ENCODE measurements around the gene PPP1R14C.

PPP1R14C gene

DNA sequence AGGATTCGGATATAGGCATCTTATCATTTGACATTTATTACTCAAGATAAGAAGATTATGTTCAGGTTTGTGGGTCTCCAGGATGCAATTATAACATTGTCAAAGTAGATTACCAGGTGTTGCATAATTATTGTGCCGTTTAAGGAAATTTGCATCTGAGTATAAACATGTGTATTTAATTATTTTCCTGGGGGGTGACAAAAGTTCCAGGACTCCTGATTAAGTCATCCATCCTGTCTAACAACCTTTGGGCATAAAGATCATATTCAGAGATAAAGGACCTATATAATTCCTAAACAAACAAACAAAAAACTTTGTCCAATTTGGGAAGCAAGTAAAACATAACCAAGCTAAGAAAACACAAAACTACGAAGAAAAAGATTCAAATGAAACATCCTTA is 3.3 kb upstream of the PPP1R14C start:
- no peak for DNase-seq

DNA sequence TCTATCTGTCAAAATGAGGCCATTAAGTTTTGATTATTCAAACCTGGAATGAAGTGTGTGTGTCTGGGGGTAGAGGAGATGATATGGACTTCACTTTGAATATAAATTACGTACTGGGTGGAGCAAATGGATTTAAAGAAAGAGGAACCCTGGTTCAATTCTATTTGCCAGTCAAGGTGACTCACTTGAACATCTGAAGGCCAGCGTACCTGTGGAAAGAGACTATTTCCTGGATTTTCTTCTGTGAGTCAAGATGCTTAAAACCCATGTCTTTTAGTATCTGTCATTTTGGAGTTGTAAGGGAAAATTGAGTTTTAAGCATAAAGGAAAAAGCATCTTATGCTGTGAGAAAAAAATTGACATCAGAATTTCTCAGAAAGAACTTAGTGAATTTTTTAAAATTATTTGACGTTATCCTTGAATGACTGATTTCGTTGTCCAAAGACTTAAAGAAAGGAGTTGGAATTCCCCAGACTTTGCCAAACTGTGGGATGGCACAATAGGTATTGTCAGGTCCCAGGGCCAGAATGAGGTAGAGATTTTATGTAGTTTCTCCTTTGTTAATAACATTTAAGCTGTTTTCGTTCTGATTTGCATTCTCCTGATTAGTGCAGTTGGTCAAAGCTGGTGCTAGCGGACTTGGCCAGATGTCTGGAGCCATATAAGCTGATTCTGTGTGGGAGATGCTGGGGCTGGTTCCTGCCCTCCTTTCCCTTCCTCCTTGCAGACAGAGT is 2.4 kb upstream of the PPP1R14C start:
- DNase-seq: no peak

DNA sequence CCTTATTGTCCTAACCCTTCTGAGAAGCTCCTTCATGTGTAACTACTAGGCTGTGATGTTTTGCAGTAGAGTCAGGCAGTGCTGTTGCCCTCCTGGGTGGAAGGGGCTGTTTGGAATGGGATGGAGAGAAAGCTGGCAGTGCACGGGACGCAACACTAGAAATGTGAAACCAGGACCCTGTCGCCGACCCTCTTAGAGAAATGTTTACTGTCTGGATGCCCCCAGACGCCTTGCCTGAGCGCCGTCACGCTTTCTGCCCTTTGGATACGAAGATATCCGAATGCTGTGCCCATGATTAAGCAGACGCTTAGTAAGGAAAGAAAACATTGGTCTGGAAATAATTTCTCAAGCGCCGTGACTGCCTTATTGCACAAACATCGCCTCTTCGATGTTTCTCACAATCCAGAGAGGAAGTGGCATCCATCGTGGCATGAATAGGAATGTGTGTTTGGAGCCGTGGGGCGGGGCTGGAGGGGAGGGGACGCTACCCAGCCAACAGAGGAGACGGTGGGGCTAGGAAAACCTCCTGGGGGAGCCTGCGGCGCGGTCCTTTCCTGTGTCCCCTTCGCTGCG is 661 bp upstream of the PPP1R14C start:
- no peak for DNase-seq

DNA sequence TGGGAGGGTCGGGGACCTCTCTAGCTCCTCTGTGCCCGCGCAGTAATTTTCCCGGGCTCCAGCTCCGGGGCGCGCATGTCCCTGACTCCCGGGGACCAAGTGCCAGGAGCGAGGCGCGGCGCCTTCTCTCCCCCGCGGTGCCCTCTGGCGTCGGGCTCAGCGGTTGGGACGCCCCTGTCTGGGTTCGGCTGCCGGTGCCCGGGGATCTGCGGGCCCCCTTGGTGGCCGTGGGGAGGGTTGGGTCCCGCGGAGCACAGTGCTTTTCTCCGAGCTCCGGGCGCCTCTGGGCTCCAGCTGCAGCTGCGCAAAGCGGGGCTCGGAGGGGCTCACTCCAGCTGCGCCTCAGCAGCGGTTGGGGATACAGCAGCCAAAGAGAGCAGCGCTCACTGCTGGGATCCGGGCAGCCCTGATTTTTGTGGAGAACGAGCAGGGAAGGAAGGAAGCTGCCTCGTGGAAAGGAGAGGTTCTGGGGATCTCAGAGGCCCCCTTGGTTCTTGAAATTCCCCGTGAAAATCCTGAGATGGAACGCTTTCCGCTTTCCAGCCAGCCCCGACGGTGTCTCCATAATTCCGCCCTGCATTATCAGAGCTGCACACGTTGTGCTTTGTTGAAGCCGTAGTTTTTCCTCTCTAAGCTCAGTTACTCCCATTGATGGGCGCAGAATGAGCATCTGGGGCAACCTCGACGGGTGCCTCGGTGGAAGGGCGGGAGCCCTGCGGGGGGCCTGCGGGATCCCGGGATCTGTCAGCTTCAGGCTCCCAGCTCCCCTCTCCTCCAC is 861 bp downstream of the PPP1R14C start:
- DNase-seq: no peak

DNA sequence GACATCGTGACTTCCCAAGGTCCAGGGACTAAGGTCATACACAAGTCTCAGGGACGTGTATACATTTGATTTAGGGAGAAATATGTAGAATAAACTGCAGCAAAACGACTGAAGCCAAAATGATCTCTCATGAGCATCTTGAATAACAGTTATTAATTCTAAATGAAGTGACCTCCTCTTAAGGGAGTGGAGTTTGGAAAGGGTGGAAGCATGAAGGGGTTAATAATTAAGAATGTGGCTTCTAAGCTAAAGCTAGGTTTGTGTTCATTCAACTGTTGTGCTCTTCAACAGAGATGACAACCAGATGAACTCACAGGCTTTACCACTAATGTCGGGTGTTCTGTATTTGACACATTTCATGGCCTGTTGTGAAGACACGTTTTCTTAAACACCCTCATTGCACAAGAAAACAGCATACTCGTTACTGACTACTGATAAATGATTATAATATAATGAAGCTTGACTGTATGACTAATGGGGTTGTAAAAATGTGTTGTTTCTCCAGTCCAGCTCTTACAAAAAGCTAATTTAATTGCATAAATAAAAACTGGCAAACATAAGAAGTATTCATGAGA is 1.5 kb downstream of the PPP1R14C start:
- DNase-seq: no peak

DNA sequence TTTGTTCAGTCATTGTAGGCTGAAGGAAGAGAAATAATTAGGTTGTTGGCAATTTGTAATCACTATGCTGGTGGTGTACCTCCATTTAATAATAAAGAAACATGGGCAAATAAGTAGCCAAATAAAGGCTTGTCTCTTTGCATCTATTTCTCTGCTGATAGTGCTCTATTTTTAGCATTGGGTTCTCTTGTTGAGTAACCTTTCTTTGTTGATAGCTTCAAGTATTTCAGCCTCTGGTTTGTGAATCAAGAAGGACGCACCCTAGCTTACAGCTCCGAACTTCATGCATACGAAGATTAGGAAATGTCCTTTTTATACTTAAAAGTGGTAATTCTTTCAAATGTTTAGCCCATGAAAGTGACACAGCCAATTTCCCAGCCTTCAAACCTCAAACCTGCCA is 2.6 kb downstream of the PPP1R14C start:
- DNase-seq: no peak

DNA sequence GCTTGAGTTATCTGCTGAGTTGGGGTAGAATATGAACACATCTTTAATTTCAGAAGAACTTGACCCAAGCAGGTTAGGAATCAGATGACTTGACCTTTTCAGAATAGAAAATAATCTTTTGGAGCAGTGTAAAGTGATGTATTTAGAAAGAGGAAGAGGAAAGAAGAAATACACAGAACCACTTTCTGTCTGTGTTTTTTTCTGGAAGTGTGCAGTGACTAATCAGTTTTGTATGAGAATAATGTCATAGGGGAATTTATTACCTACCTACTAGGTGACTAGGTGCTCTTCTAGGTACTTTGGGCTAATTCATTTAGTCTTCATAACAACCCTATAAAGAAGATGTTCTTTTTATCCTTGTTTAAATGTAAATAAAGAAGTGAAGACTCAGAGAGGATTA is 3.0 kb downstream of the PPP1R14C start:
- DNase-seq: no peak

DNA sequence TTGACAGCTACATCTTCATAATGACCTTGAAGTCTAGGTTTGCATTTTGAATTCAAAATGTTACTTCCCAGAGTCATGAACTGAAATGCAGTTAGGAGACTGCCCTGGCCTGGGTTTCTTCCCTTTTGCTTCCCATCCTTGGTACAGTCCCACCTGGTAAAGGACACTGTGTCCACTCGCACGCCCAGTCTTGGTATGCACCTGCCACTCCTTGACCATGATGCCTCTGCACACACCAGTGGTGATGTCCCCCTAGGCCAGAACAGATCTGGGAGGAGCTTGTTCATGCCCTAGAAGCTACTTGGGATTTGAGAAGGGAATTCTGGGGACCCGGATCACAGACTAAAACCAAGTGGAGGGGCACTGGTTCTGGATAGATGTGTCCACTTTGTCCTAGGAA is 3.6 kb downstream of the PPP1R14C start:
- no peak for DNase-seq

DNA sequence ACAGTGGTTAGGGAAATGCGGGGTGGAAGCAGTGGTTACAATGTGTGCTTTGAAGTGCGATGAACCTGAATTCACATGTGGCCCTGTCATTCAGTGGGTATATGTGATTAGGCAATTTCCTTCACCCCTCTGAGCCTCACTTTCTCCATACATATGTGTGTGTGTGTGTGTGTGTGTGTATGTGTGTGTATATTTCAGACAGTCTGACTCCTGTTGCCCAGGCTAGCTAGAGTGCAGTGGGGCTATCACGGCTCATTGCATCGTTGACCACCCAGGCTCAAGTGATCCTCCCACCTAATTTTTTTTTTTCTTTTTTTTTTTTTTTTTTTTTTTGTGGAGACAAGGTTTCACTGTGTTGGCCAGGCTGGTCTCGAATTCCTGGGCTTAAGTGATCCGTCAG is 6.3 kb downstream of the PPP1R14C start:
- no peak for DNase-seq

DNA sequence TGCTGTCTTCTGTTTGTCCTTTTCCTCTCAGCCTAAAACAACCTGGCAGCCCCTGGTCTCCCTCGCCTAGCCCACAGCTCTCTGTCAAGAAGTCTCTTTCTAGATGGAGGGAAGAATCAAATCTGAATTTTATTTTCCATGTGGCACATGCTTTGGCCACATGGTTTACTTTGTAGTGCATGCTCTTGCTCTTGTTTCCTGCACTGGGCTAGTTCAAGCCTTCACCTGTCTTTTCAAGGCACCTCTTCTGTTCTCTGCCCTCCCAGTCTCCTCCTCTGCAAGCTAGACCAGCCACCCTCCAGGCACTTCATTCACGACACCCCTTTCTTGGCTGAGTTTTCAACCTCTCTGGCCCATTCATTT is 7.6 kb downstream of the PPP1R14C start:
- no peak for DNase-seq

DNA sequence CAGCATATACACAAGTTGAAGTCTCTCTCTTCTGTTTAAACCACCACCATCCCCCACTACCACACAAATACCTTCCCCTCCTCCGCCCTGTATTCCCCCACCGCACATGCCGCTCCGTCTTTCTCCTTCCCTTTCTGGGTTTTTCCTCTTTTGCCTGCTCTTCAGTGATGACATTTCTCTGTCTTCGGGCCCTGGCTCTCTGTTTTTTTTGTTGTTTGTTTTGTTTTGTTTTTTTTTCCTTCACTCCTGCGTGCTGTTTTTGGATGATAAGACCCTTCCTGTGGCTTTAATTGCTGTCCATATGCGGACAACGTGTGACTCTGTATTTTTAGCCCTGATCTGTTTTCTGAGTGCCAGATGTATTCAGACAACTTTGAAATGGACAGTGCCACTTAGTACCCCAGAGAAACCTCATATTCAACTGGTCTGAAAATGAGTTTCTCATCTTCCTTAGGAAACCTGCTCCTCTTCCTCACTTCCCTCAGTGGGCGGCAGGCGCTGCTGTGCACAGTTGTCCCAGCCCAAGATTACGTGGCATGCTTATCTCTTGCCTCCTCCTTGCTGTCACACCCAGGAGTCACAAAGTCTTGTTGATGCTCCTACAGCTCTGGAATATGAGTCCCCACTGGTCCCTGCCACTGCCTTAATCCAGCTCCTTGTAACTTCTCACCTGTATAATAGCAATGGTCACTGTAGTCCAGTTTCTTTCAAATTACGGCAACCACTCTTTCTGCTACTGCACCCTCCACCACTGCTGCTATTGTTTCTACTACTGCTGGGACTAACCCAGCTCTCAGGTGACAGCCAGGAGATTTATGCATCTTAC is 8.2 kb downstream of the PPP1R14C start:
- no peak for DNase-seq

DNA sequence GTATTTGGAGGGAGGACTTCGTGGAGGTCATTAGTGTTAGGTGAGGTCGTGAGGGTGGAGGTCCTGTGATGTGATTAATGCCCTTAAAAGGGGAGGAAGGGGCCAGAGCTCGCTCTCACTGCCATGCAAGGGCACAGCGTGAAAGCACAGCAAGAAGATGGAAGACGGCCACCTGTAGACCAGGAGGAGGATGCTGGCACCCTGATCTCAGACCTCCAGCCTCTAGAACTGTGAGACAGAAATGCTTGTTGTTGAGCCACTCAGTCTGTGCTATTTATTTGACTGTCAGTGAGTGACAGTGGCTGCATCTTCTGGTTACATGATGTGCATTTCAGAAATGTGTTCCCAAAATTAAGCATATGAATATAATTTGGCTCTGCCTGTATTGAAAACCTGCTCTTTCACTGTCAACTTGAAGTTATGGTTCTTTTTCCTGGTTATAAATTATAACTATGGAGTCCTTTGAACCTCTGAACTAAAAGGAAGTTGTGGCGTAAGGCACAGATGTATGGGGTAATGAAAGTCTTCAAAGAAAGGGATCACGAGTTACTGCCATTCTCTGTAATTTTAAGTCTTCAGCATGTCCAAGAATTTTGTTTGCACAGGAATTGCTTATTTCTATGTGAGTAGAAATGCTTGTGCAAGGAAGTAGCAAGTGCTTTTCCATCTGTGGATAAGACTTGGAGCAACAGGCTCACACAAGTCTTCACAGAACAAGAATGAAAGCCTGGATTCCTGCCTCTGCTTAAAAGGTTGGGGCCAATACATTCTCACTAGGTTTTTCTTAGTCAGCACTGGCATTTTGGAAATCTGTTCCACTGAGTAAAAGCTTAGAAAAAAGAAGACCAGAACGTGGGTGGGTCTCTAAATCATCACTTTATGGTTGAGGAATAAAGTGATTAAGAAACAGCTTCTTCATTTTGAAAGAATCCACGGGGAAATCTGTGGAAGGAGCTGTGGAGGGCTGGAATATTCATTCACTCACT is 10.3 kb downstream of the PPP1R14C start:
- no peak for DNase-seq

DNA sequence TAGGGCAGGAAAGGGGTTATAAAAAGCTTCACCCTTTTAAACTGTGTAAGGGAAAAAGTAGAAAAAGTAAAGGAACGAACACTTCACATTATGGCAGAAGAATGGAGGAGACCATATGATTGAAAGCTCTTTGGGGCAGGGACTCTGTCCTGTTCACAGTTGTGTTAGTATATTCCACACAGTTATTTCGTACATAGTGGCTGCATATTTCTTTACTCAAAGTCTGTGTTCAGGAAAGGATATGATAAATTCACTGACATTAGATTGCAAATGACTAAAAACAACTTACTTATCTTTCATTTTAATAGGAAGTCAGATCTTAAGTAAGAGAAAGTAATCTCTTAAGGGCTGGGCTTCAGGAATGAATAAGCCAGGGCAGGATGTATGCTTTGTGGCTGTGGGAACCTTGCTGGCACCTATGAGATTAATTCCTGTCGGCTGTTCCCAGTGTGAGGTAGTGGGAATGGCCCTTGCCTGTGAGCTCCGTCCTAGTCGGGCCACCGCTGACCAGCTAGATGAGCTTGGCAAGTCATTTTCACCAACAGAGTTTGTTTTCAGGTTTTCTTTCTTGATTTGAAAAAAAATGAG is 11.2 kb downstream of the PPP1R14C start:
- DNase-seq: no peak

DNA sequence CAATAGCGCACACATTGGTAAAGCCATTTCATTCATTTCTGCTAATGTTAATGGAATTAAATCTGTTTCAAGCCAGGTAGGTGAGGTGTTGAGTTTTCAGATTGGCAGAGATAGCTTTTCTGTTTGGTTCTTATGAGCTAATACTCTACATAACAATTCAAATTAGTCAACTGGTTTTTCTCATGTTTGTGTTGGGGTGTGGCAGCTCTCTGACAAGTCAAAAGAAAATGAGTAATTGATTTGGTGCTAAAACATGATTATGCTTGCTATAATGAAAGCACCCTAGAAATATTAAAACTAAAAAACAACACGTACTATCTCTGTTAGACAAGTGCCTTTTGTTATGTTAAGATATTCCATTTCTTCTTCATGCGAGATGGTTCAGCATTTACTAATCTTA is 13.6 kb downstream of the PPP1R14C start:
- DNase-seq: no peak

DNA sequence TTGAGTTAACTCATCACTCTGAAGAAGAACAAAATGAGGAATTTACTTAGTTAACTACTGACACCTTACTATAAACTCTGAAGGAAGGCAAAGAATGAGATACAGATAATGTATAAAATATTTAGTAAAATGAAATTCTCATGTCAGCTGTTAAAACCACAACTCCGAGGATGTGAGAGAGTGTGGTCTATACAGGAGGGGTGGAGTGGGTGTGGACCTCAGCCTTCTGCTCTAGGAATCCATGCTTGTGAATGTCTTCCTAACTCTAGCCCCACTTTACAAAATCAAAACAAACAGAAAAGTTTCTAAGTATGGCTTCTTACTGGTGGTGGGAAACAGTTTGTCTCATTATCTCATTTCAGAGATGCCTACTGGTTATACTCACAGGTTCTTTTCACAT is 14.2 kb downstream of the PPP1R14C start:
- no peak for DNase-seq

DNA sequence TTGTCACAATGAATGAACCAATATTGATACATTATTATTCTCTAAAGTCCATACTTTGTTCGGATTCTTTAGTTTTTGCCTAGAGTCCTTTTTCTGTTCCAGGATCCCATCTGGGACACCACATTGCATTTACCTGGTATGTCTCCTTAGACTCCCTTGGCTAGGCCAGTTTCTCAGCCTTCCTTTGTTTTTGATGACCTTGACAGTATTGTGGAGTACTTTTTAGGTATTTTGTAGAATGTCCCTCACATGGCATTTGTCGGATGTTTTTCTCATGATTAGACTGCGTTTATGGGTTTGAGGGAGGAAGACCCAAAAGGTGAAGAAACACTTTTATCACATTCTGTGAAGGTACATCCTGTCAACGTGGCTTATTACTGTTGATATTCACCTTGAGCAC is 16.9 kb downstream of the PPP1R14C start:
- no peak for DNase-seq

DNA sequence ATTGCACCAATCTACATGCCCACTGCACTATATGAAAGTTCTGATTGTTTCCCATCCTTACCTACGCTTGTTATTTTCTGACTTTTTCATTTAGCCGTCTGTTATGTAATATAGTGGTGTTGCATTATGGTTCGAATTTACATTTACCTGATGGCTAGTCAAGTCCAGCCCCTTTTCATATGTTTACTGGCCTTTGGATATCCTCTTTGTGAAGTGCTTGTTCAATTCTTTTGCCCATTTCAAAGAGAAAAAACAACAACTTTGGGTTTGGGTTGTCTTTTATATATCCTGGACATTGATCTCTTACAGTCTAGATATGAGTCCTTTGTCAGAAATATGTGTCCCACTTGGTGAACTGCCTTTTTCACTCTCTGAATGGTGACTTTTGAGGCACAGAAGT is 21.1 kb downstream of the PPP1R14C start:
- DNase-seq: no peak

DNA sequence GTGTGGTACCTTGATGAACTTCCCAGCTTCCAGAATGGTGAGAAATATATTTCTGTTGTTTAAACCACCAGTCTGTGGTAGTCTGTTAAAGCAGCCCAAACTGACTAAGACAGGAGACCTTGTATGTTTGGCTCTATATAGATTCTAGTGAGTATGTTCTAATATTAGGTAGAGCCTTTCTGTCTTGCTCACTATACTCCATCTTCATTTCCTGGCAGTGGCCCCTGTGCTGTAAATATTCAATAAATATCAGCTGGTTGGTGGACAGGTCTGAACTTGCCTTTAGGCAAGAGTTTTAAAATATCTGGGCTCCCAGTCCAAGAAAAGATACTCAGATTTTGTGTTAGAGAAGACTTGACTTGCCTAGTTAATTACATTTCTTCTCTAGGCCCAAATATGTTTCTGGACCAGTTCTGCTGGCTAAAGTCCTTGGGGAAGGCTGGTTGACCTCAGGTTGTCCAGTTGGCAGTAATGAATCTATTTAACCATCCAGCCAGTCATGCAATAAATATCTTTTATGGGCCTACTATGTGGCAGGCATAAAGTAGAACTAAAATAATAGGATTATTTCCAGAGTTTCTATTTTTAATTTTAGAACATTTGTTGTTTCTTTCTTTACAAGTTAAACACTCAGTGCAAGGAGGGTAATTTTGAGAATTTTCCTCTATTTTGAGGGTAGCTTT is 22.3 kb downstream of the PPP1R14C start:
- DNase-seq: no peak

DNA sequence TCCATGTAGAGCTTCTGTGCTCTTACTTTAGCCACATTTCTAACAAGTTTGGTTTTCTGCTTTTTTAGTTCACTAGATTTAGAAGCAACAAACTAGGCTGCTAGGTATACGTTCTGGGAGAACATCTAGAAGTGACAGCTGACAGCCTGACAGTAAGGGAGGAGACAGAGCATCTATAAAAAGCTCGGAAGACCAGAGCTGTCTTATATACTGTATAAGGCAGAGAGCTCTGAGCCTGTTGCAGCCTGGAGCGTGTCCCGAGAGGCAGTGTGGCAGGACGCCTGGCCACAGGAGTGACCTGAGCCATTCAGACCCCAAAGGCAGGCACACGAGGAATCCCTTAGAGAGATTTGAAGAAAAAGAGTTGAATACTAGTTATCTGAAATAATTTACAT is 24.6 kb downstream of the PPP1R14C start:
- DNase-seq: no peak

DNA sequence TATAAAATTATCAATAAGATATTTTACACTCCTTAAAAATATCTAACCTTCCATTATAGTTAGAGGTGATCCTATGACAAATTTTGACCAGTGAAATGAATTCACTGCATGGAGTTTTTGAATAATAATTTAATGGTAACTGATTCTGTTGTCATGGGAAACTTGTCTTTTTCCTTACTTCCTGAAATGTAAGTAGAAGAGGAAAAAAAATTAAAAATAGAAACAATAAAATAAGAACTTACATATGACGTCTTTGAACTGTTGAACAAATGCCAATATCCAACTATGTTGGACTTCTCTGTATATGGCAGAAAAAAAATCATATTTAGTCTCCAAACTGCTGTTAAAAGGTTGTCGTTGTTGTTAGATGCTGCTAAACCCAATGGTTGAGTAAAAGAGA is 26.3 kb downstream of the PPP1R14C start:
- no peak for DNase-seq

DNA sequence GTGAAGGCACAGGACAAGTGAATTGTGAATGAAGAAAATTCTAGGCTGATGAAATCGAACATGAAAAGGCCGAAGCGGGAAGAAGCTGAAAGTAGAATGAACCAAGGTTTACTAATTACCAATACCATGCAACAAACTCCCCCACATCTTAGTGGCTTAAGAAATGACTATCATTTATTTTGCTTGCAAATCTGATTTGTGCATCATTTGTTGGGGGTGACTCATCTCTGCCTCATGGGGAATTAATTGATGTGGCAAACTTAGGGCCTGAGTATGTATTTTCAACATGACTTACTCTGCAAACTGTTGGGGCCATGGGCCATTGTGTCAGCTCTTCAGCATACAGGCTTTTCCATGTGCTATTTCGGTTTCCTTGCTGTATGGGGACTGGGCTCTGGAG is 26.8 kb downstream of the PPP1R14C start:
- peak; percentile 46 for DNase-seq

Data from stimulated activated CD8-positive, alpha-beta memory T cell treated with anti-CD3 and anti-CD28 coated beads, Interleukin-4, amount 100 ng/mL, for 48 hours (primary cell).